Measurements from ENCODE around the gene PDXK. TPM values are rescaled to one million over a fixed set of nuclear protein-coding genes. Genes with fewer than 3 reads are reported as not detected.

The PDXK gene
- polyA plus RNA-seq, 1 donor (not counting 4 experiments of a cell fraction or from before 2014, with no cell fraction given), result 144 TPM

GRCh38 chr21:43675871-43676270, 43.1 kb upstream of the PDXK start:
- Histone ChIP-seq H3K4me2 (ENCODE audit: control insufficient read depth, extremely low read depth, insufficient read depth, low read depth, low read length) (no peak overlapping the region), H2AFZ (ENCODE audit: control insufficient read depth, low read length) (no peak overlapping the region), H3K4me1 (ENCODE audit: control insufficient read depth, extremely low read depth, insufficient read depth, low read length) (no peaks in the 10 kb centered on the region), H3K9me3 (ENCODE audit: control insufficient read depth, low read depth, low read length) (no peaks in the 10 kb centered on the region), H3K79me2 (ENCODE audit: control insufficient read depth, insufficient read depth, low read length) (peaks cover 5% of the 10 kb centered on the region), H3K4me3 (ENCODE audit: control insufficient read depth in 2 of 3, extremely low read depth in 1 of 3, insufficient read depth in 2 of 3, low read depth in 1 of 3, low read length in 3 of 3) (no peak overlapping the region), H3K36me3 (ENCODE audit: control insufficient read depth in 2 of 2, extremely low read depth in 1 of 2, insufficient read depth in 2 of 2, low read length in 2 of 2) (peaks cover 27 to 29% of the 10 kb centered on the region in 2 experiments), H3K27me3 (ENCODE audit: control insufficient read depth, extremely low read depth, insufficient read depth, low read length) (no peaks in the 10 kb centered on the region), H4K20me1 (ENCODE audit: control insufficient read depth, extremely low read depth, insufficient read depth, low read length) (no peaks in the 10 kb centered on the region), H3K9me1 (ENCODE audit: control insufficient read depth, extremely low read depth, insufficient read depth, low read length) (no peaks in the 10 kb centered on the region), H3K27ac (ENCODE audit: control insufficient read depth, insufficient read depth, low read length) (no peak overlapping the region), H3K9ac (ENCODE audit: control insufficient read depth, extremely low read depth, insufficient read depth, low read length) (no peak overlapping the region)
- dilution Hi-C loops (cut with MboI; ENCODE audit: extremely low pct_ligation_motif_present, low sequenced_read_pairs), result no loop called here
- TF ChIP-seq CTCF (optimal IDR thresholded peaks at IDR 0.05 in 1 of 3, IDR thresholded peaks at IDR 0.05 in 1 of 3, conservative IDR thresholded peaks at IDR 0.05 in 1 of 3; ENCODE audit: extremely low read depth in 1 of 3, insufficient read depth in 2 of 3, low read length in 3 of 3), result no peak
- FAIRE-seq, result no peak
- no peak for DNase-seq (ENCODE audit: low read depth, low spot score)

- peaks cover 24 to 26% of the 10 kb centered on the region in 2 experiments for H3K36me3 ChIP-seq (ENCODE audit: control insufficient read depth in 2 of 2, extremely low read depth in 1 of 2, insufficient read depth in 2 of 2, low read length in 2 of 2)
- no peaks in the 10 kb centered on the region for H3K27me3 ChIP-seq (ENCODE audit: control insufficient read depth, extremely low read depth, insufficient read depth, low read length)
- no peaks in the 10 kb centered on the region for H3K4me1 ChIP-seq (ENCODE audit: control insufficient read depth, extremely low read depth, insufficient read depth, low read length)
- H3K9me1 ChIP-seq (ENCODE audit: control insufficient read depth, extremely low read depth, insufficient read depth, low read length), result no peaks in the 10 kb centered on the region
- dilution Hi-C loops (cut with MboI; ENCODE audit: extremely low pct_ligation_motif_present, low sequenced_read_pairs), result no loop called here
- no peak overlapping the region for H2AFZ ChIP-seq (ENCODE audit: control insufficient read depth, low read length)
- no peak overlapping the region for H3K27ac ChIP-seq (ENCODE audit: control insufficient read depth, insufficient read depth, low read length)
- H3K9ac ChIP-seq (ENCODE audit: control insufficient read depth, extremely low read depth, insufficient read depth, low read length), result no peak overlapping the region
- TF ChIP-seq CTCF (optimal IDR thresholded peaks at IDR 0.05 in 1 of 3, IDR thresholded peaks at IDR 0.05 in 1 of 3, conservative IDR thresholded peaks at IDR 0.05 in 1 of 3; ENCODE audit: extremely low read depth in 1 of 3, insufficient read depth in 2 of 3, low read length in 3 of 3) (no peak), EZH2 (IDR thresholded peaks at IDR 0.05; ENCODE audit: low read length) (no peak)
- no peak for DNase-seq (ENCODE audit: low read depth, low spot score)
- FAIRE-seq, result no peak
- H3K79me2 ChIP-seq (ENCODE audit: control insufficient read depth, insufficient read depth, low read length), result peaks cover 5% of the 10 kb centered on the region
- no peaks in the 10 kb centered on the region for H3K9me3 ChIP-seq (ENCODE audit: control insufficient read depth, low read depth, low read length)
- no peak overlapping the region for H3K4me3 ChIP-seq (ENCODE audit: control insufficient read depth in 2 of 3, extremely low read depth in 1 of 3, insufficient read depth in 2 of 3, low read depth in 1 of 3, low read length in 3 of 3)
- H4K20me1 ChIP-seq (ENCODE audit: control insufficient read depth, extremely low read depth, insufficient read depth, low read length), result no peaks in the 10 kb centered on the region
- no peak overlapping the region for H3K4me2 ChIP-seq (ENCODE audit: control insufficient read depth, extremely low read depth, insufficient read depth, low read depth, low read length)
Measured at GRCh38 chr21:43676391-43676790, 42.5 kb upstream of the PDXK start.
